Measurements from ENCODE around the gene HMGCL.

- no peak for TF ChIP-seq CTCF (IDR thresholded peaks at IDR 0.05)
- TF ChIP-seq EZH2phosphoT487 (IDR thresholded peaks at IDR 0.05): no peak
- no peak for TF ChIP-seq EZH2 (IDR thresholded peaks at IDR 0.05)
These were observed 21.6 kb downstream of the HMGCL start for GRCh38 chr1:23803674-23804073.

All from neural progenitor cell (in vitro differentiated cells).